H9 (cell line): ENCODE data around the gene FOXO6. TPM values are rescaled to one million over a fixed set of nuclear protein-coding genes. Genes with fewer than 3 reads are reported as not detected.

Experiments used
- DNase-seq: peaks from one replicate; pipeline ENCODE4 v3.0.0-alpha.2; 2017
- H2AFZ ChIP-seq: one replicate; pipeline ENCODE4 v1.6.1; 2013; ENCODE audit warnings: mild to moderate bottlenecking, low read length, control low read depth, moderate library complexity
- H2AK5ac ChIP-seq: 2 replicates; pipeline ENCODE4 v1.6.1; 2013; ENCODE audit warnings: low read length, control low read depth, mixed read lengths; ENCODE audit not compliant: insufficient read length
- H2BK120ac ChIP-seq: one replicate; pipeline ENCODE4 v1.6.1; 2013; ENCODE audit warnings: low read depth, mild to moderate bottlenecking, low read length, control low read depth, inconsistent platforms; ENCODE audit not compliant: poor library complexity, severe bottlenecking
- H2BK12ac ChIP-seq: 2 replicates; pipeline ENCODE4 v1.6.1; 2013; ENCODE audit warnings: low read length, control low read depth, mixed read lengths, low read depth; ENCODE audit not compliant: insufficient read length
- H2BK15ac ChIP-seq: 2 replicates; pipeline ENCODE4 v1.6.1; 2013; ENCODE audit warnings: low read depth, low read length, control low read depth
- H2BK20ac ChIP-seq: one replicate; pipeline ENCODE4 v1.6.1; 2013; ENCODE audit warnings: low read depth, mild to moderate bottlenecking, low read length, control low read depth, inconsistent platforms; ENCODE audit not compliant: poor library complexity, severe bottlenecking
- H2BK5ac ChIP-seq: 2 replicates; pipeline ENCODE4 v1.6.1; 2013; ENCODE audit warnings: low read length, control low read depth, mixed read lengths; ENCODE audit not compliant: insufficient read length
- H3K14ac ChIP-seq: 2 replicates; pipeline ENCODE4 v1.6.1; 2013; ENCODE audit warnings: low read length, control low read depth; ENCODE audit not compliant: insufficient read depth
- H3K18ac ChIP-seq: 2 replicates; pipeline ENCODE4 v1.6.1; 2013; ENCODE audit warnings: low read depth, mild to moderate bottlenecking, mixed read lengths, low read length, control low read depth; ENCODE audit not compliant: insufficient read length
- H3K23ac ChIP-seq: 2 replicates; pipeline ENCODE4 v1.6.1; 2013; ENCODE audit warnings: low read length, control low read depth, mixed read lengths, low read depth; ENCODE audit not compliant: insufficient read length
- H3K23me2 ChIP-seq: 2 replicates; pipeline ENCODE4 v1.6.1; 2013; ENCODE audit warnings: low read depth, mild to moderate bottlenecking, mixed read lengths, low read length, control low read depth; ENCODE audit not compliant: insufficient read length, poor library complexity, severe bottlenecking
- H3K27ac ChIP-seq: 2 replicates; pipeline ENCODE4 v1.5.1; 2013; ENCODE audit warnings: low read length, control low read depth, mixed read lengths, low read depth; ENCODE audit not compliant: insufficient read length
- H3K27me3 ChIP-seq: 2 replicates; pipeline ENCODE4 v1.6.1; 2013; ENCODE audit warnings: low read length, control low read depth, inconsistent platforms; ENCODE audit not compliant: insufficient read depth
- H3K4ac ChIP-seq: 2 replicates; pipeline ENCODE4 v1.6.1; 2013; ENCODE audit warnings: low read depth, mild to moderate bottlenecking, control low read depth, inconsistent platforms, low read length, moderate library complexity
- H3K4me1 ChIP-seq: 2 replicates; pipeline ENCODE4 v1.6.1; 2013; ENCODE audit warnings: low read length, control low read depth, inconsistent platforms; ENCODE audit not compliant: insufficient read depth
- H3K4me2 ChIP-seq: 2 replicates; pipeline ENCODE4 v1.6.1; 2013; ENCODE audit warnings: low read length, control low read depth, mixed read lengths; ENCODE audit not compliant: insufficient read length, insufficient read depth
- H3K56ac ChIP-seq: 2 replicates; pipeline ENCODE4 v1.6.1; 2013; ENCODE audit warnings: low read depth, mild to moderate bottlenecking, mixed read lengths, low read length, control low read depth; ENCODE audit not compliant: insufficient read length
- H3K79me1 ChIP-seq: 2 replicates; pipeline ENCODE4 v1.6.1; 2013; ENCODE audit warnings: low read depth, mild to moderate bottlenecking, moderate library complexity, low read length, control low read depth, inconsistent platforms; ENCODE audit not compliant: insufficient read depth, poor library complexity, severe bottlenecking
- H3K79me2 ChIP-seq: 2 replicates; pipeline ENCODE4 v1.6.1; 2013; ENCODE audit warnings: low read length, control low read depth, inconsistent platforms; ENCODE audit not compliant: insufficient read depth
- H3K9ac ChIP-seq: 2 replicates; pipeline ENCODE4 v1.6.1; 2013; ENCODE audit warnings: low read length, control low read depth, mixed read lengths; ENCODE audit not compliant: insufficient read length; ENCODE audit errors: extremely low read depth
- H3K9me3 ChIP-seq: one replicate; pipeline ENCODE4 v1.6.1; 2013; ENCODE audit warnings: low read depth, low read length, inconsistent platforms; ENCODE audit not compliant: control insufficient read depth
- H3T11ph ChIP-seq: one replicate; pipeline ENCODE4 v1.6.1; 2013; ENCODE audit warnings: mild to moderate bottlenecking, low read length, control low read depth, inconsistent platforms
- H4K20me1 ChIP-seq: one replicate; pipeline ENCODE4 v1.6.1; 2013; ENCODE audit not compliant: control insufficient read depth, insufficient read length, insufficient read depth
- H4K5ac ChIP-seq: 2 replicates; pipeline ENCODE4 v1.6.1; 2013; ENCODE audit warnings: low read depth, mild to moderate bottlenecking, mixed read lengths, low read length, control low read depth; ENCODE audit not compliant: insufficient read length
- H4K8ac ChIP-seq: replicated peaks from 2 replicates; pipeline ENCODE4 v1.6.1; 2013; ENCODE audit warnings: low read length, control low read depth, mixed read lengths, low read depth; ENCODE audit not compliant: insufficient read length
- H4K91ac ChIP-seq: 2 replicates; pipeline ENCODE4 v1.6.1; 2013; ENCODE audit warnings: low read depth, mild to moderate bottlenecking, moderate library complexity, mixed read lengths, low read length, control low read depth; ENCODE audit not compliant: insufficient read length
- H3K27ac Mint-ChIP-seq, 3 experiments: 2 replicates in 2 of 3; 3 replicates in 1 of 3; pipeline ENCODE4 v1.8.0; 2020 to 2021; ENCODE audit warnings: mixed read lengths in 3 of 3, mild to moderate bottlenecking in 1 of 3, moderate library complexity in 1 of 3
- H3K27me3 Mint-ChIP-seq: 2 replicates; pipeline ENCODE4 v1.8.0; 2021; ENCODE audit warnings: low read depth, mild to moderate bottlenecking, moderate library complexity, mixed read lengths
- H3K36me3 Mint-ChIP-seq, 3 experiments: 2 replicates in 2 of 3; 3 replicates in 1 of 3; pipeline ENCODE4 v1.8.0; 2020 to 2021; ENCODE audit warnings: low read depth in 3 of 3, mixed read lengths in 3 of 3; ENCODE audit not compliant: insufficient read depth in 1 of 3
- H3K4me1 Mint-ChIP-seq, 2 experiments: 2 replicates each; pipeline ENCODE4 v1.8.0; 2020; ENCODE audit warnings: mixed read lengths in 2 of 2
- H3K4me3 Mint-ChIP-seq, 2 experiments: 2 replicates in 1 of 2; 3 replicates in 1 of 2; pipeline ENCODE4 v1.8.0; 2020 to 2021; ENCODE audit warnings: mild to moderate bottlenecking in 2 of 2, mixed read lengths in 2 of 2, moderate library complexity in 1 of 2
- H3K9me3 Mint-ChIP-seq, 2 experiments: 2 replicates in 1 of 2; 3 replicates in 1 of 2; pipeline ENCODE4 v1.8.0; 2020; ENCODE audit warnings: mild to moderate bottlenecking in 2 of 2, mixed read lengths in 2 of 2, moderate library complexity in 1 of 2
- WGBS: extraction: QIAGEN DNeasy Blood & Tissue Kit; methylation state at CpG from one replicate; pipeline ENCODE4 v1.1.7; 2013; ENCODE audit warnings: missing lambda C conversion rate, low lambda C conversion rate, mixed read lengths; ENCODE audit not compliant: insufficient read length; ENCODE audit errors: extremely low coverage; 5-methylcytosine and 5-hydroxymethylcytosine counted together
- total RNA-seq: library from RNA; stranded (reverse); gene quantifications from 2 replicates; pipeline ENCODE4 v1.2.1, GENCODE V29; 2021
- TF ChIP-seq, protein P1 (sequence below): fragments of 200-600 bp; sonication (generic); conservative IDR thresholded peaks from 3 replicates; pipeline ENCODE4 v1.8.0; 2021; ENCODE audit warnings: antibody characterized with exemption, mild to moderate bottlenecking

The FOXO6 gene
- total RNA-seq, 1 experiment from 2014 or later: 0.83 TPM

DNA sequence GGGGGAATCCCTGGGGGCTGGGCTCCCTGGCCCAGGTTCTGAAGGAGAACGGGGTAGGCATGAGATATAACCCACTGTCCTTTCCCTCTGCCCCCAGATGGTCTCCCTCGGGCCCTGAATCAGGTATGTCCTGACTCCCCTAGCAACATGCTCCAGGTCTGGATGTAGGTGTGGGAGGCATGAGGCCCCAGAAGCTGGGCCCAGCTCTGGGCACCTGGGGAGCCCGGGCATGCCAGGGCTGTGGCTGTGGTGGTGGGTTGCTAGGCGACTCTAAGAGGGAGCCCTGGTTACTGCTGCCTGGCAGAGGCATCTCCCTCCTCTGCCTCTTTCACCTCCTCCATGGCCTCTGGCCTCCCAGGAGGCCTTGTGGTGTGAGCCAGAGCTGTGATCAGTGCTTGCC, 16.2 kb downstream of the FOXO6 start:
- H4K8ac ChIP-seq: no peak overlapping the region
- no peak overlapping the region for H3K4me2 ChIP-seq
- no peak overlapping the region for H2BK15ac ChIP-seq
- Mint-ChIP-seq H3K4me1 (peaks cover 28 to 40% of the 10 kb centered on the region in 2 experiments), H3K36me3 (no peaks in the 10 kb centered on the region), H3K9me3 (no peaks in the 10 kb centered on the region; a peak in 1 of 5 replicates), H3K4me3 (no peak overlapping the region), H3K27ac (no peak overlapping the region), H3K27me3 (peaks cover 56% of the 10 kb centered on the region)
- H3K27me3 ChIP-seq: no peaks in the 10 kb centered on the region; the same call in 1 of the 2 replicates
- TF ChIP-seq, protein P1, sequence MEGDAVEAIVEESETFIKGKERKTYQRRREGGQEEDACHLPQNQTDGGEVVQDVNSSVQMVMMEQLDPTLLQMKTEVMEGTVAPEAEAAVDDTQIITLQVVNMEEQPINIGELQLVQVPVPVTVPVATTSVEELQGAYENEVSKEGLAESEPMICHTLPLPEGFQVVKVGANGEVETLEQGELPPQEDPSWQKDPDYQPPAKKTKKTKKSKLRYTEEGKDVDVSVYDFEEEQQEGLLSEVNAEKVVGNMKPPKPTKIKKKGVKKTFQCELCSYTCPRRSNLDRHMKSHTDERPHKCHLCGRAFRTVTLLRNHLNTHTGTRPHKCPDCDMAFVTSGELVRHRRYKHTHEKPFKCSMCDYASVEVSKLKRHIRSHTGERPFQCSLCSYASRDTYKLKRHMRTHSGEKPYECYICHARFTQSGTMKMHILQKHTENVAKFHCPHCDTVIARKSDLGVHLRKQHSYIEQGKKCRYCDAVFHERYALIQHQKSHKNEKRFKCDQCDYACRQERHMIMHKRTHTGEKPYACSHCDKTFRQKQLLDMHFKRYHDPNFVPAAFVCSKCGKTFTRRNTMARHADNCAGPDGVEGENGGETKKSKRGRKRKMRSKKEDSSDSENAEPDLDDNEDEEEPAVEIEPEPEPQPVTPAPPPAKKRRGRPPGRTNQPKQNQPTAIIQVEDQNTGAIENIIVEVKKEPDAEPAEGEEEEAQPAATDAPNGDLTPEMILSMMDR: no peak
- H3K4me1 ChIP-seq: peaks cover 11% of the 10 kb centered on the region; the same call in 1 of the 2 replicates
- H3K14ac ChIP-seq: no peak overlapping the region
- H4K91ac ChIP-seq: no peak overlapping the region
- no peak for DNase-seq
- no peaks in the 10 kb centered on the region for H3K79me1 ChIP-seq
- no peak overlapping the region for H2BK120ac ChIP-seq
- H2AK5ac ChIP-seq: no peak overlapping the region
- no peak overlapping the region for H2BK20ac ChIP-seq
- no peak overlapping the region for H3K27ac ChIP-seq
- no peak overlapping the region for H3K23ac ChIP-seq
- H3K56ac ChIP-seq: no peak overlapping the region
- no peaks in the 10 kb centered on the region for H3K9me3 ChIP-seq
- no peak overlapping the region for H3K9ac ChIP-seq
- no peak overlapping the region for H2AFZ ChIP-seq
- WGBS: no CpG with 5 or more reads among the region's 4 CpGs
- H3K18ac ChIP-seq: no peak overlapping the region
- no peak overlapping the region for H2BK12ac ChIP-seq
- H4K20me1 ChIP-seq: no peaks in the 10 kb centered on the region
- H3T11ph ChIP-seq: no peak overlapping the region
- H3K79me2 ChIP-seq: no peaks in the 10 kb centered on the region
- no peak overlapping the region for H3K4ac ChIP-seq
- peaks cover 10% of the 10 kb centered on the region for H3K23me2 ChIP-seq
- H4K5ac ChIP-seq: no peak overlapping the region
- no peak overlapping the region for H2BK5ac ChIP-seq
